GM23338 (cell line): Measurements from ENCODE around the gene GIMAP7. TPM values are rescaled to one million over a fixed set of nuclear protein-coding genes. Genes with fewer than 3 reads are reported as not detected.

Experiments
- ATAC-seq: fragments of 200-7000 bp; cut with Tn5 transposase; 3 replicates; pipeline ENCODE4 v1.9.1; 2020
- DNase-seq: peaks from one replicate; pipeline ENCODE4 v3.0.0-alpha.2; 2015; ENCODE audit warnings: low spot score
- H2AFZ ChIP-seq: fragments of 200-600 bp; sonication (generic); 2 replicates; pipeline ENCODE4 v1.8.0; 2016; ENCODE audit warnings: antibody characterized with exemption, mild to moderate bottlenecking, moderate library complexity
- H3F3A ChIP-seq: fragments of 200-600 bp; sonication (generic); replicated peaks from 2 replicates; pipeline ENCODE4 v1.8.0; 2017; ENCODE audit warnings: antibody characterized with exemption, mixed run types, low read depth
- H3K27ac ChIP-seq: fragments of 200-600 bp; sonication (generic); 2 replicates; pipeline ENCODE4 v1.6.1; 2016; ENCODE audit warnings: low read depth
- H3K27me3 ChIP-seq: fragments of 200-600 bp; sonication (generic); 2 replicates; pipeline ENCODE4 v1.8.0; 2016; ENCODE audit warnings: mild to moderate bottlenecking, mixed run types, moderate library complexity; ENCODE audit not compliant: insufficient read depth
- H3K36me3 ChIP-seq: fragments of 200-600 bp; sonication (generic); 2 replicates; pipeline ENCODE4 v1.8.0; 2016; ENCODE audit warnings: mild to moderate bottlenecking; ENCODE audit not compliant: insufficient read depth
- H3K4me1 ChIP-seq: fragments of 200-600 bp; sonication (generic); 2 replicates; pipeline ENCODE4 v1.8.0; 2016; ENCODE audit warnings: mild to moderate bottlenecking, moderate library complexity; ENCODE audit not compliant: insufficient read depth
- H3K4me2 ChIP-seq: fragments of 200-600 bp; sonication (generic); 2 replicates; pipeline ENCODE4 v1.7.1; 2017; ENCODE audit warnings: mixed run types
- H3K4me3 ChIP-seq: fragments of 200-600 bp; sonication (generic); 2 replicates; pipeline ENCODE4 v1.6.1; 2016; ENCODE audit warnings: mixed run types
- H3K79me2 ChIP-seq: fragments of 200-600 bp; sonication (generic); replicated peaks from 2 replicates; pipeline ENCODE4 v1.8.0; 2017; ENCODE audit warnings: mild to moderate bottlenecking; ENCODE audit not compliant: insufficient read depth
- H3K9me2 ChIP-seq: fragments of 200-600 bp; sonication (generic); 2 replicates; pipeline ENCODE4 v1.8.0; 2017; ENCODE audit not compliant: insufficient read depth
- H4K20me1 ChIP-seq: fragments of 200-600 bp; sonication (generic); replicated peaks from 2 replicates; pipeline ENCODE4 v1.8.0; 2017; ENCODE audit warnings: mild to moderate bottlenecking; ENCODE audit not compliant: insufficient read depth
- H3K27ac Mint-ChIP-seq: 2 replicates; pipeline ENCODE4 v1.8.0; 2020; ENCODE audit warnings: inconsistent platforms, mild to moderate bottlenecking, moderate library complexity, mixed read lengths
- H3K27me3 Mint-ChIP-seq: 3 replicates; pipeline ENCODE4 v1.8.0; 2022; ENCODE audit warnings: low read depth, mild to moderate bottlenecking, moderate library complexity, mixed read lengths, inconsistent platforms; ENCODE audit not compliant: insufficient read depth, poor library complexity
- H3K36me3 Mint-ChIP-seq: 3 replicates; pipeline ENCODE4 v1.8.0; 2021; ENCODE audit warnings: low read depth, mild to moderate bottlenecking, inconsistent platforms, moderate library complexity, mixed read lengths
- H3K4me1 Mint-ChIP-seq: 3 replicates; pipeline ENCODE4 v1.8.0; 2020; ENCODE audit warnings: mild to moderate bottlenecking, inconsistent platforms, mixed read lengths
- H3K4me3 Mint-ChIP-seq: 3 replicates; pipeline ENCODE4 v1.8.0; 2021; ENCODE audit warnings: moderate library complexity, mild to moderate bottlenecking, inconsistent platforms, mixed read lengths
- H3K9me3 Mint-ChIP-seq: 3 replicates; pipeline ENCODE4 v1.8.0; 2020; ENCODE audit warnings: moderate library complexity, mild to moderate bottlenecking, inconsistent platforms, mixed read lengths
- CREB1 ChIP-seq: fragments of 250-450 bp; sonication (Bioruptor Pico); IDR thresholded peaks from 2 replicates; pipeline ENCODE4 v1.5.0; 2020; ENCODE audit warnings: low read depth, mild to moderate bottlenecking, moderate library complexity
- CTCF ChIP-seq, 2 experiments: fragments of 200-600 bp in 1 of 2; sonication (generic) in 1 of 2; conservative IDR thresholded peaks; 2 replicates each; pipeline versions ENCODE4 v1.5.1 to v1.6.1; 2016 to 2017; ENCODE audit warnings: antibody characterized with exemption in 2 of 2, low read depth in 2 of 2, mild to moderate bottlenecking in 2 of 2, moderate library complexity in 1 of 2
- ETS1 ChIP-seq: IDR thresholded peaks from 2 replicates; pipeline ENCODE4 v1.6.1; 2016; ENCODE audit warnings: antibody characterized with exemption
- EZH2 ChIP-seq: fragments of 200-600 bp; sonication (generic); IDR thresholded peaks from one replicate; pipeline ENCODE4 v1.8.0; 2017; ENCODE audit warnings: antibody characterized with exemption, mild to moderate bottlenecking, low read depth; ENCODE audit not compliant: unreplicated experiment
- EZH2phosphoT487 ChIP-seq: fragments of 200-600 bp; sonication (generic); IDR thresholded peaks from one replicate; pipeline ENCODE4 v1.8.1; 2018; ENCODE audit warnings: antibody characterized with exemption; ENCODE audit not compliant: unreplicated experiment
- JUNB ChIP-seq: IDR thresholded peaks from one replicate; pipeline ENCODE4 v1.6.1; 2016; ENCODE audit warnings: antibody characterized with exemption; ENCODE audit not compliant: unreplicated experiment
- NANOG ChIP-seq: IDR thresholded peaks from 2 replicates; pipeline ENCODE4 v1.6.1; 2016; ENCODE audit warnings: antibody characterized with exemption, borderline replicate concordance
- POLR2AphosphoS5 ChIP-seq: IDR thresholded peaks from 2 replicates; pipeline ENCODE4 v1.6.1; 2016; ENCODE audit warnings: antibody characterized with exemption, low read depth
- STAT1 ChIP-seq: IDR thresholded peaks from one replicate; pipeline ENCODE4 v1.6.1; 2016; ENCODE audit warnings: antibody characterized with exemption; ENCODE audit not compliant: unreplicated experiment
- ZNF114 ChIP-seq: fragments of 250-450 bp; sonication (Bioruptor Pico); IDR thresholded peaks from 2 replicates; pipeline ENCODE4 v1.5.0; 2020; ENCODE audit warnings: mild to moderate bottlenecking, moderate library complexity
- ZNF331 ChIP-seq: fragments of 250-450 bp; sonication (Bioruptor Pico); IDR thresholded peaks from 2 replicates; pipeline ENCODE4 v1.5.0; 2020; ENCODE audit warnings: low read depth, mild to moderate bottlenecking, moderate library complexity
- polyA plus RNA-seq: library from polyadenylated mRNA; unstranded; fragments of >200 nt; fragmentation: Nextera tagmentation; extraction: Ambion mirVana; gene quantifications from 2 replicates; pipeline ENCODE4 v1.2.1, GENCODE V29; 2016
- total RNA-seq: library from RNA; depleted of rRNA; stranded (reverse); fragments of >200 nt; shearing (Covaris generic); gene quantifications from 2 replicates; pipeline ENCODE4 v1.2.3, GENCODE V29; 2014
- TF ChIP-seq, protein P1 (sequence below): fragments of 250-450 bp; sonication (Bioruptor Pico); IDR thresholded peaks from 2 replicates; pipeline ENCODE4 v1.5.0; 2020; ENCODE audit warnings: mild to moderate bottlenecking, moderate library complexity
- TF ChIP-seq, protein P2 (sequence below): IDR thresholded peaks from one replicate; pipeline ENCODE4 v1.6.1; 2018; ENCODE audit warnings: antibody characterized with exemption; ENCODE audit not compliant: unreplicated experiment

Gene GIMAP7
- total and polyA plus RNA-seq, 2 experiments from 2014 or later, result not detected

GRCh38 chr7:150464962-150465361, 49.7 kb upstream of the GIMAP7 start:
- no peaks in the 10 kb centered on the region for H3K9me2 ChIP-seq
- no peaks in the 10 kb centered on the region for H3K4me1 ChIP-seq
- no peak overlapping the region for H3K4me2 ChIP-seq
- no peaks in the 10 kb centered on the region for H3K36me3 ChIP-seq
- Mint-ChIP-seq H3K27me3 (peaks cover 2% of the 10 kb centered on the region), H3K27ac (no peak overlapping the region), H3K4me3 (no peak overlapping the region), H3K9me3 (peaks cover 11% of the 10 kb centered on the region; the same call in 1 of the 3 replicates), H3K36me3 (no peaks in the 10 kb centered on the region; the same call in 2 of the 3 replicates), H3K4me1 (no peaks in the 10 kb centered on the region)
- H3K27me3 ChIP-seq, result 0 out of 2 replicates have a peak, but pooled peaks cover 7% of the 10 kb centered on the region
- H3K79me2 ChIP-seq, result no peaks in the 10 kb centered on the region
- H4K20me1 ChIP-seq, result no peaks in the 10 kb centered on the region
- no peaks in the 10 kb centered on the region for H3F3A ChIP-seq
- DNase-seq (no peak), ATAC-seq (no peak)
- H3K27ac ChIP-seq, result no peak overlapping the region
- TF ChIP-seq ZNF114, result no peak
- TF ChIP-seq, protein P1, sequence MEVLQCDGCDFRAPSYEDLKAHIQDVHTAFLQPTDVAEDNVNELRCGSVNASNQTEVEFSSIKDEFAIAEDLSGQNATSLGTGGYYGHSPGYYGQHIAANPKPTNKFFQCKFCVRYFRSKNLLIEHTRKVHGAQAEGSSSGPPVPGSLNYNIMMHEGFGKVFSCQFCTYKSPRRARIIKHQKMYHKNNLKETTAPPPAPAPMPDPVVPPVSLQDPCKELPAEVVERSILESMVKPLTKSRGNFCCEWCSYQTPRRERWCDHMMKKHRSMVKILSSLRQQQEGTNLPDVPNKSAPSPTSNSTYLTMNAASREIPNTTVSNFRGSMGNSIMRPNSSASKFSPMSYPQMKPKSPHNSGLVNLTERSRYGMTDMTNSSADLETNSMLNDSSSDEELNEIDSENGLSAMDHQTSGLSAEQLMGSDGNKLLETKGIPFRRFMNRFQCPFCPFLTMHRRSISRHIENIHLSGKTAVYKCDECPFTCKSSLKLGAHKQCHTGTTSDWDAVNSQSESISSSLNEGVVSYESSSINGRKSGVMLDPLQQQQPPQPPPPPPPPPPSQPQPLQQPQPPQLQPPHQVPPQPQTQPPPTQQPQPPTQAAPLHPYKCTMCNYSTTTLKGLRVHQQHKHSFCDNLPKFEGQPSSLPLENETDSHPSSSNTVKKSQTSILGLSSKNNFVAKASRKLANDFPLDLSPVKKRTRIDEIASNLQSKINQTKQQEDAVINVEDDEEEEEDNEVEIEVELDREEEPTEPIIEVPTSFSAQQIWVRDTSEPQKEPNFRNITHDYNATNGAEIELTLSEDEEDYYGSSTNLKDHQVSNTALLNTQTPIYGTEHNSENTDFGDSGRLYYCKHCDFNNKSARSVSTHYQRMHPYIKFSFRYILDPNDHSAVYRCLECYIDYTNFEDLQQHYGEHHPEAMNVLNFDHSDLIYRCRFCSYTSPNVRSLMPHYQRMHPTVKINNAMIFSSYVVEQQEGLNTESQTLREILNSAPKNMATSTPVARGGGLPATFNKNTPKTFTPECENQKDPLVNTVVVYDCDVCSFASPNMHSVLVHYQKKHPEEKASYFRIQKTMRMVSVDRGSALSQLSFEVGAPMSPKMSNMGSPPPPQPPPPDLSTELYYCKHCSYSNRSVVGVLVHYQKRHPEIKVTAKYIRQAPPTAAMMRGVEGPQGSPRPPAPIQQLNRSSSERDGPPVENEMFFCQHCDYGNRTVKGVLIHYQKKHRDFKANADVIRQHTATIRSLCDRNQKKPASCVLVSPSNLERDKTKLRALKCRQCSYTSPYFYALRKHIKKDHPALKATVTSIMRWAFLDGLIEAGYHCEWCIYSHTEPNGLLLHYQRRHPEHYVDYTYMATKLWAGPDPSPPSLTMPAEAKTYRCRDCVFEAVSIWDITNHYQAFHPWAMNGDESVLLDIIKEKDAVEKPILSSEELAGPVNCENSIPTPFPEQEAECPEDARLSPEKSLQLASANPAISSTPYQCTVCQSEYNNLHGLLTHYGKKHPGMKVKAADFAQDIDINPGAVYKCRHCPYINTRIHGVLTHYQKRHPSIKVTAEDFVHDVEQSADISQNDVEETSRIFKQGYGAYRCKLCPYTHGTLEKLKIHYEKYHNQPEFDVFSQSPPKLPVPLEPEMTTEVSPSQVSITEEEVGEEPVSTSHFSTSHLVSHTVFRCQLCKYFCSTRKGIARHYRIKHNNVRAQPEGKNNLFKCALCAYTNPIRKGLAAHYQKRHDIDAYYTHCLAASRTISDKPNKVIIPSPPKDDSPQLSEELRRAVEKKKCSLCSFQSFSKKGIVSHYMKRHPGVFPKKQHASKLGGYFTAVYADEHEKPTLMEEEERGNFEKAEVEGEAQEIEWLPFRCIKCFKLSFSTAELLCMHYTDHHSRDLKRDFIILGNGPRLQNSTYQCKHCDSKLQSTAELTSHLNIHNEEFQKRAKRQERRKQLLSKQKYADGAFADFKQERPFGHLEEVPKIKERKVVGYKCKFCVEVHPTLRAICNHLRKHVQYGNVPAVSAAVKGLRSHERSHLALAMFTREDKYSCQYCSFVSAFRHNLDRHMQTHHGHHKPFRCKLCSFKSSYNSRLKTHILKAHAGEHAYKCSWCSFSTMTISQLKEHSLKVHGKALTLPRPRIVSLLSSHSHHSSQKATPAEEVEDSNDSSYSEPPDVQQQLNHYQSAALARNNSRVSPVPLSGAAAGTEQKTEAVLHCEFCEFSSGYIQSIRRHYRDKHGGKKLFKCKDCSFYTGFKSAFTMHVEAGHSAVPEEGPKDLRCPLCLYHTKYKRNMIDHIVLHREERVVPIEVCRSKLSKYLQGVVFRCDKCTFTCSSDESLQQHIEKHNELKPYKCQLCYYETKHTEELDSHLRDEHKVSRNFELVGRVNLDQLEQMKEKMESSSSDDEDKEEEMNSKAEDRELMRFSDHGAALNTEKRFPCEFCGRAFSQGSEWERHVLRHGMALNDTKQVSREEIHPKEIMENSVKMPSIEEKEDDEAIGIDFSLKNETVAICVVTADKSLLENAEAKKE (CRISPR knock-in tag), result no peak
- no peak for TF ChIP-seq CREB1 (CRISPR knock-in tag)
- TF ChIP-seq, protein P2, sequence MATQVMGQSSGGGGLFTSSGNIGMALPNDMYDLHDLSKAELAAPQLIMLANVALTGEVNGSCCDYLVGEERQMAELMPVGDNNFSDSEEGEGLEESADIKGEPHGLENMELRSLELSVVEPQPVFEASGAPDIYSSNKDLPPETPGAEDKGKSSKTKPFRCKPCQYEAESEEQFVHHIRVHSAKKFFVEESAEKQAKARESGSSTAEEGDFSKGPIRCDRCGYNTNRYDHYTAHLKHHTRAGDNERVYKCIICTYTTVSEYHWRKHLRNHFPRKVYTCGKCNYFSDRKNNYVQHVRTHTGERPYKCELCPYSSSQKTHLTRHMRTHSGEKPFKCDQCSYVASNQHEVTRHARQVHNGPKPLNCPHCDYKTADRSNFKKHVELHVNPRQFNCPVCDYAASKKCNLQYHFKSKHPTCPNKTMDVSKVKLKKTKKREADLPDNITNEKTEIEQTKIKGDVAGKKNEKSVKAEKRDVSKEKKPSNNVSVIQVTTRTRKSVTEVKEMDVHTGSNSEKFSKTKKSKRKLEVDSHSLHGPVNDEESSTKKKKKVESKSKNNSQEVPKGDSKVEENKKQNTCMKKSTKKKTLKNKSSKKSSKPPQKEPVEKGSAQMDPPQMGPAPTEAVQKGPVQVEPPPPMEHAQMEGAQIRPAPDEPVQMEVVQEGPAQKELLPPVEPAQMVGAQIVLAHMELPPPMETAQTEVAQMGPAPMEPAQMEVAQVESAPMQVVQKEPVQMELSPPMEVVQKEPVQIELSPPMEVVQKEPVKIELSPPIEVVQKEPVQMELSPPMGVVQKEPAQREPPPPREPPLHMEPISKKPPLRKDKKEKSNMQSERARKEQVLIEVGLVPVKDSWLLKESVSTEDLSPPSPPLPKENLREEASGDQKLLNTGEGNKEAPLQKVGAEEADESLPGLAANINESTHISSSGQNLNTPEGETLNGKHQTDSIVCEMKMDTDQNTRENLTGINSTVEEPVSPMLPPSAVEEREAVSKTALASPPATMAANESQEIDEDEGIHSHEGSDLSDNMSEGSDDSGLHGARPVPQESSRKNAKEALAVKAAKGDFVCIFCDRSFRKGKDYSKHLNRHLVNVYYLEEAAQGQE, result no peak
- TF ChIP-seq NANOG, result no peak
- TF ChIP-seq ETS1, result no peak
- no peak for TF ChIP-seq ZNF331 (CRISPR knock-in tag)
- TF ChIP-seq EZH2phosphoT487, result no peak
- TF ChIP-seq POLR2AphosphoS5, result no peak
- TF ChIP-seq JUNB, result no peak
- no peak for TF ChIP-seq CTCF (conservative IDR thresholded peaks at IDR 0.05; ENCODE audit: low read depth in 2 of 2)
- no peak for TF ChIP-seq EZH2
- TF ChIP-seq STAT1, result no peak
- no peak overlapping the region for H3K4me3 ChIP-seq
- H2AFZ ChIP-seq, result no peak overlapping the region
